ENCODE results near the gene ANAPC5. TPM values are rescaled to one million over a fixed set of nuclear protein-coding genes. Genes with fewer than 3 reads are reported as not detected.

Gene ANAPC5
- total RNA-seq, 1 experiment from 2014 or later: 116 TPM

- ChIA-PET CTCF (interaction anchor here (0.7 to 1.2 kb wide), 4 partner anchors 21 to 497 kb away, joined by 3 to 4 read pairs (median 3); no protein-coding TSS in a partner anchor), POLR2A (interaction anchor here (0.6 to 1.2 kb wide), 3 partner anchors 10 to 316 kb away, joined by 3 read pairs; no protein-coding TSS in a partner anchor)
- DNase-seq (ENCODE audit: low spot score) (no peak), ATAC-seq (peak; percentile 20)
- H3K4me1 Mint-ChIP-seq: peaks cover 8% of the 10 kb centered on the region
- no peaks in the 10 kb centered on the region for H3K27me3 Mint-ChIP-seq (ENCODE audit: low read depth)
- H3K4me3 Mint-ChIP-seq: peak overlapping the region; percentile 89
- H3K36me3 Mint-ChIP-seq: no peaks in the 10 kb centered on the region
- no peak for TF ChIP-seq ZNF532 (CRISPR knock-in tag; IDR thresholded peaks at IDR 0.05; ENCODE audit: borderline replicate concordance)
- peak; percentile 84 for TF ChIP-seq PRDM15 (CRISPR knock-in tag; IDR thresholded peaks at IDR 0.05)
- H3K27ac Mint-ChIP-seq: peak overlapping the region; percentile 84
- no peaks in the 10 kb centered on the region for H3K9me3 Mint-ChIP-seq
Observed at GRCh38 chr12:121297435-121297991, 54.7 kb downstream of the ANAPC5 start.

GRCh38 chr12:121296618-121297434 lies 55.4 kb downstream of the ANAPC5 start, which contains the start of gene CAMKK2:
Gene CAMKK2, minus strand, starts transcription at chr12:121296709. Its CDS starts 22,183 bp downstream, at chr12:121274526.
- DNase-seq (ENCODE audit: low spot score) (peak; percentile 85), ATAC-seq (peak; percentile 76)
- POLR2A ChIA-PET: interaction anchor here (0.6 to 1.2 kb wide), 4 partner anchors 9 to 316 kb away, joined by 3 read pairs; no protein-coding TSS in a partner anchor
- CTCF ChIA-PET: interaction anchor here (0.7 to 2.1 kb wide), 6 partner anchors 37 to 498 kb away, joined by 3 to 9 read pairs (median 3); no protein-coding TSS in a partner anchor
- H3K4me3 Mint-ChIP-seq: peak within 1 kb of the TSS; percentile 89
- no peaks in the 10 kb centered on the region for H3K9me3 Mint-ChIP-seq
- H3K4me1 Mint-ChIP-seq: peaks cover 8% of the 10 kb centered on the region
- peak within 1 kb of the TSS; percentile 84 for H3K27ac Mint-ChIP-seq
- H3K36me3 Mint-ChIP-seq: peaks cover 3% of the 10 kb centered on the region; the same call in 1 of the 2 replicates
- no peaks in the 10 kb centered on the region for H3K27me3 Mint-ChIP-seq (ENCODE audit: low read depth)
- no peak for TF ChIP-seq ZNF219 (CRISPR knock-in tag; IDR thresholded peaks at IDR 0.05; ENCODE audit: borderline replicate concordance)
- TF ChIP-seq TP53 (CRISPR knock-in tag; IDR thresholded peaks at IDR 0.05): no peak
- TF ChIP-seq ESRRA (CRISPR knock-in tag; IDR thresholded peaks at IDR 0.05; ENCODE audit: borderline replicate concordance): no peak
- no peak for TF ChIP-seq ZNF512 (CRISPR knock-in tag; IDR thresholded peaks at IDR 0.05; ENCODE audit: borderline replicate concordance)
- no peak for TF ChIP-seq SMAD4 (CRISPR knock-in tag; IDR thresholded peaks at IDR 0.05)
- no peak for TF ChIP-seq ZNF532 (CRISPR knock-in tag; IDR thresholded peaks at IDR 0.05; ENCODE audit: borderline replicate concordance)
- no peak for TF ChIP-seq SOX15 (CRISPR knock-in tag; IDR thresholded peaks at IDR 0.05)
- peak; percentile 47; the same call in 1 of the 2 replicates for TF ChIP-seq ZNF232 (CRISPR knock-in tag; IDR thresholded peaks at IDR 0.05)
- no peak; the same call in 1 of the 2 replicates for TF ChIP-seq TCF7 (CRISPR knock-in tag; IDR thresholded peaks at IDR 0.05; ENCODE audit: low read depth)
- no peak for TF ChIP-seq PRDM15 (CRISPR knock-in tag; IDR thresholded peaks at IDR 0.05)
- TF ChIP-seq SMAD3 (CRISPR knock-in tag; IDR thresholded peaks at IDR 0.05; ENCODE audit: borderline replicate concordance): no peak
